ENCODE measurements around the gene SLC25A22.

DNA sequence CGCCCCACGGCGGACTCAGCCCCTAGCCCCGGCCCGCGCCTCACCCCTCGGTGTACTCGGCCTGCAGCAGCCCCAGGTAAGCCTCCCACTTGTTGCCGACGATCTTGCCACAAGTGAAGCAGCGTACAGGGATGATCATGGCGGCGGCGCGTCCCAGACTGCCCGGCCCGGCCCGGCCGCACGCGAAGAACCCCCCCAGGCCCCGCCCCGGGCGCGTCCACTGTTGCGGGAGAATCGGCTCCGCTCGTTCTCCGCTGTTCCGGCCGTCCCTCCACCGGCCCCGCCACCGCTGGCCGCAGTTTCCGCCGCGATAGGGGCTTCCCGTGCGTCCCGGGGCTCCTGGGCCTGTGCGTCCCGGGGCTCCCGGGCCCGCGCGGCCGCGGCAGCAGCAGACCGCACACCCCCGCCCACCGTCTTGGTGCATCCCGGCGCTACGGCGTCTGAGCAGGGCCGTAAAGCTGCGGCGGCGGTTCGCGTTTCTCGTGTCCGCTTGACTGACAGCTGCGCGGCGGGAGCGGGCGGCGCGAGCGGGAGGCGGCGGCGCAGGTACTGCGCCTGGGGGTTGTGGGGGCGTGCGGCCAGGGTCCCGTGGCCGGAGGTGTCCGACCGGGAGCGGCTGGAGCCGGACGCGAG, 44.4 kb upstream of the SLC25A22 start, which contains the start of the genes POLR2L and TSPAN4:
- TF ChIP-seq CTCF (IDR thresholded peaks at IDR 0.05; ENCODE audit: low read depth, low read length) (no peak), MYC (IDR thresholded peaks at IDR 0.05; ENCODE audit: low read depth, low read length) (peak; percentile 62)
